Middle frontal gyrus (tissue), 1 donor: ENCODE data around the gene ERAL1.
"Not testable (repeated sequence)": the region's sequence is repeated elsewhere in the genome, so short reads cannot be mapped to it uniquely, and the experiment has no call there.

ENCODE experiments used
- DNase-seq: peaks from one replicate; pipeline ENCODE4 v3.0.0-alpha.2; 2015; ENCODE audit warnings: low spot score; ENCODE audit errors: extremely low spot score

The ERAL1 gene

GRCh38 chr17:28878158-28878910, 23.5 kb downstream of the ERAL1 start:
- no peak for DNase-seq

GRCh38 chr17:28878981-28879380, 24.2 kb downstream of the ERAL1 start:
- DNase-seq: no peak

- no peak for DNase-seq
Observed at GRCh38 chr17:28879886-28880571, 25.2 kb downstream of the ERAL1 start.

- no peak for DNase-seq
Observed at GRCh38 chr17:28880572-28880945, 25.7 kb downstream of the ERAL1 start.

- DNase-seq: no peak
Observed at GRCh38 chr17:28881533-28882056, 26.8 kb downstream of the ERAL1 start.

- no peak for DNase-seq
Observed at GRCh38 chr17:28882154-28882895, 27.5 kb downstream of the ERAL1 start.

- no peak for DNase-seq
Observed at GRCh38 chr17:28883967-28884702, 29.3 kb downstream of the ERAL1 start.

- DNase-seq: no peak
Observed at GRCh38 chr17:28885363-28885762, 30.5 kb downstream of the ERAL1 start.

- no peak for DNase-seq
Observed at GRCh38 chr17:28885951-28886350, 31.1 kb downstream of the ERAL1 start.

GRCh38 chr17:28887871-28888471, 33.2 kb downstream of the ERAL1 start:
- DNase-seq: no peak

- no peak for DNase-seq
Observed at GRCh38 chr17:28888832-28889231, 34.0 kb downstream of the ERAL1 start.

GRCh38 chr17:28889996-28890395, 35.2 kb downstream of the ERAL1 start:
- no peak for DNase-seq

GRCh38 chr17:28891201-28891600, 36.4 kb downstream of the ERAL1 start:
- no peak for DNase-seq

- no peak for DNase-seq
Observed at GRCh38 chr17:28892024-28892423, 37.2 kb downstream of the ERAL1 start.

GRCh38 chr17:28893248-28894183, 38.7 kb downstream of the ERAL1 start:
- DNase-seq: not testable (repeated sequence)

- DNase-seq: no peak
Observed at GRCh38 chr17:28895794-28896447, 41.1 kb downstream of the ERAL1 start.

- no peak for DNase-seq
Observed at GRCh38 chr17:28896491-28896883, 41.7 kb downstream of the ERAL1 start.

- no peak for DNase-seq
Observed at GRCh38 chr17:28896884-28897768, 42.3 kb downstream of the ERAL1 start, which contains the start of gene FLOT2. TSS of gene FLOT2 (minus strand) at chr17:28897733. CDS start at chr17:28897574, 159 bp downstream.
